ENCODE results near the gene GBP2.
"Not testable (repeated sequence)": the region's sequence is repeated elsewhere in the genome, so short reads cannot be mapped to it uniquely, and the experiment has no call there.

The GBP2 gene, protein sequence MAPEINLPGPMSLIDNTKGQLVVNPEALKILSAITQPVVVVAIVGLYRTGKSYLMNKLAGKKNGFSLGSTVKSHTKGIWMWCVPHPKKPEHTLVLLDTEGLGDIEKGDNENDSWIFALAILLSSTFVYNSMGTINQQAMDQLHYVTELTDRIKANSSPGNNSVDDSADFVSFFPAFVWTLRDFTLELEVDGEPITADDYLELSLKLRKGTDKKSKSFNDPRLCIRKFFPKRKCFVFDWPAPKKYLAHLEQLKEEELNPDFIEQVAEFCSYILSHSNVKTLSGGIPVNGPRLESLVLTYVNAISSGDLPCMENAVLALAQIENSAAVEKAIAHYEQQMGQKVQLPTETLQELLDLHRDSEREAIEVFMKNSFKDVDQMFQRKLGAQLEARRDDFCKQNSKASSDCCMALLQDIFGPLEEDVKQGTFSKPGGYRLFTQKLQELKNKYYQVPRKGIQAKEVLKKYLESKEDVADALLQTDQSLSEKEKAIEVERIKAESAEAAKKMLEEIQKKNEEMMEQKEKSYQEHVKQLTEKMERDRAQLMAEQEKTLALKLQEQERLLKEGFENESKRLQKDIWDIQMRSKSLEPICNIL

DNA sequence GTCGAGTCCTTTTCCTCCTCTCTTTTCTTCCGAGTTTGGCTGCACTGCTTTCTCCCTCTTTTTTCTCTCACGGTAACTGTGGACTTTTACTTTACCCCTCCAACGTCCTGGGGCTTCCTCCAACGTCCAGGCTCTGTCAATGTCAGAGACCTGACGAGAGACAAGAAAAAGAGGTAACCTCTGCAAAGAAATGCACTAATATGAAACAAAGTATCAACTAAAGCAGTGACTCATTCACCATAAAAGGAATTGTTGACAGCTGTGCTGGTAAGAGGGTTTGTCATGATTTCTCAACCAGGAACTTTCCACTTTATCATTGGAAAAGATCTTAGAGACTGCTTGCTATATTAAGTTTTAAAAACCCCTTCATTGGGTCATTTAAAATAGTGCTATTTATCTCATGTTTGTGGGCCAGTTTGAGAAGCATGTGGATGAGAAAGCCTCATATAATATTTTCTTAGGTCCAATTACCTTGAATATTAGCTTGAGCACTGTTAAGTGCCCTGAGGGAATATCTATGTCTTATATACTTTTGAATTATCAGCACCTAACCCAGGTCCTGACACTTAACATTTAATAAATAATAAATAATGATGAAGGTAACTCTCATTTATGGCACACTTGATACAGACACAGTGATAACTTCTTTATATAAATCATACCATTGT lies at the start of gene GBP2:
Gene GBP2, minus strand, starts transcription at position 202 of the 668 bp plus-strand sequence. CDS start 4,148 bp downstream, outside the sequence.
- peak; percentile 52 for DNase-seq (ENCODE audit: low spot score)

DNA sequence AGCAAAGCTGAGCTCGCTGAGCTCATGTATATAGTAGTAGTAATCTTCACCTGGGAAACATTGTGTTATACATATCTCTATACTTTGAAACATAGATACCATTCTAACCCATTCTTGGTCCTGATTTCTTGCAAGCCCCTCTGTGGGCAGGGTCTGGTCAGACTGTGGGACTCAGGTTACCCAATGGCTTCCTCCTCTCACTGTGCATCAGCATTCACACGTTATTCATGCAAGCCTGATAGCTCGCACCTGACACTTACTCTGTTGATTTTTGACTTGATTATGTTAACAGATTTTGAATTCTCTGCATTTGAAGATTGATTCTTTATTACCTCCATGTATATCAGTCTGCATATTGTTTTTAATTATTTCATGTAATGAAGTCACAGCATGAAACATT lies 48.6 kb upstream of the GBP2 start:
- no peak for DNase-seq (ENCODE audit: low spot score)

DNA sequence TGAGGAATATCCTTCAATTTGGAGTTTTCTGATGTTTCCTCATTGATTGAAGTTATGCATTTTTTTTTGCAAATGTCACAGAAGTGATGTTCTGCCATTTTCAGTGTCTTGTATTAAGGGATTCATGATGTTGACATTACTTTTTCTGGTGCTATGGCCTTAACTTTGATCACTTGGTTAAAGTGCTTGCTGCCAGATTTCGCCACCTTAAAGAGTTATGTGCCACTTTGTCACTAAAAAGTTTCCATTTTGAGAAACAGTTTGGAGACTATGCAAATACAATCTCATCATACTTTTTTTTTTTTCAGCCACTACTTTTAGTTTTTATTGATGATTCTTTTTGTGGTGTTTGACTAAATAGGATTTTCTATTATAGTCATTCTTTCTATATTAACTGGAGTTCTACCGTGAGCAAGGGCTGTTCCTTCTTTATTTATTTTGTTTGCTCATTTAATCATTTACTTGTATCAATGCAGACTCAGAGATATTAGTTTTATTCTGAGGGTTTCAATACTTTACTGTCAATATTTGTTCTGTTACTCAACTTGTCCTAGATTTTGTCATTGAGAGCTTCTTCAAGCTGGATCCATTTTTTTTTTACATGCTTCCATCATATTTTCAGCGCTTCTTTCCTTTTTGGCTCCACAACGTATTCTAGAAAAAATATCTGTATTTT lies 46.7 kb upstream of the GBP2 start:
- DNase-seq (ENCODE audit: low spot score) = no peak

DNA sequence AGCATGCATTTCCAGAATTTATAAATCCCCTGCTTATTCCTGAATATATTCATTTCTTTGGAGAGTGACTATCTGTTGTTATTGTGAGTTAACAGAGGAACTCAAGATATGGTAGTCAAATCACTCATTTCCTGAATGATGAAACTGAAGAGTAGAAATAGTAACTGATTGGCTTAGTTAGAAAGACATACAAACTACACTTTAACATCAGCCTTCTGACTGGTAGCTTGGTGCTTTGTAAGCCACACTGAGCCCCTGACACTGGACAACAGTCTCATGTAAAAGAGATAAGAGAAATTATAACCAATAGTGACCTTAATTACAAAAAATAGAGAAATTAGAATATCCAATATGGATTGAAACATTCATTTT lies 45.1 kb upstream of the GBP2 start:
- DNase-seq (ENCODE audit: low spot score) = no peak

DNA sequence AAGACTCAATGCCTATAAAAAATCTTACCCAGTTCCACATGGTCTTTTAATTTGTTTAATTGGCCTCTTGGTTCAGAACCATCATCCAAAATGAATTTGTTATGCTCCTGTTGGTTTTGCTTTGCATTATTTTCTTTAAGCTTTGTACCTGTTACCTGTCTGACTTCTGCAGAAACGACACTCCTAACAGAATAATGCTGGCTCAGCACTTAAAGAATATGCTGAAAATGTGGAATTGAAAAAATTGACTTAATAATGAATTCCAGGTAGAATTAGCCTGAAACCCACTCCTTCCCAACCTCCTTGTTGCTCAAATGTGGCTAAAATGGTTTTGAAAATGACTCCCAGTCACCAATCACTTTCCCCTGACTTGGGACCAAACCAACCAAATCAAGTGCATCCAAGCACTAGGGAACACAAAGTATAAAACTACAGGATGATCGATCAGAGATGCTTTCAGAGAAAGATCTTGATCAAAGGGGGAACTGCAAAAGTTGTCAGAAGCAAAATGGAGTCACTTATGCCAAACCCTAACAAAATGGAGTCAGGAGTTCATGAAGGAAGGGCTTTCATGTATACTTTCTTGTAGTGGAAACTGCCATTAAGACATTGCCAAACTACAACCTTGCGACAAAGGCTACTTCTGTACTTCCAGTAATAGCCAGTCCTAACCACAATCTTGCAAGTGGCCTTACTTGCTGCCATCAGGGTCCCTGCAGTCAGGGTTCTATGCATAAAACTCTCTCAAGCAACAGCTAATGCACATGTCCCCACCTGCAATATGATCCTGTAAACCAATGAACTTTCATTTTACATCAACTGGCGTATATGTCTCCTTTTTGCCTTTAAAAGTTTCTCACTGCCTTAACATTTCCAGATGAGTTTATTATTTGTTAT lies 44.5 kb upstream of the GBP2 start:
- DNase-seq (ENCODE audit: low spot score) = no peak

DNA sequence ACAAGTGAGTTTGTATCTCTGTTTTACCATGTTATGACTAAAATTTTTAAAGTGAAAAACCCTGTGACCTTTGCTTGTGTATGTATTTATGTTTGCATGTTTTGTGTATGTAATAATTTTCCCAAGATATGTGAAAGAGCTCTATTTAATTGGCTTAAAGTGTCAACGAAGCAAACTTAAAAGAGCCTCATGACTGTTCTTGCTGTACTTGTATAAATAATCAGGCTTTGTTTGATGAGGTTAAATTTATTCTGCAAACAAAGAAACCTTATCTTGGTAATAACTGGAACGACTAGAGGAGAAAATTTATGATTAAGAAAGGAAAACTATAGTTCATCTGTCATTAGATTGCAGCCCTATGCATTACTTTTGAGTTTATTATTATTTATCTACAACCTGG lies 43.3 kb upstream of the GBP2 start:
- peak; percentile 41 for DNase-seq (ENCODE audit: low spot score)

DNA sequence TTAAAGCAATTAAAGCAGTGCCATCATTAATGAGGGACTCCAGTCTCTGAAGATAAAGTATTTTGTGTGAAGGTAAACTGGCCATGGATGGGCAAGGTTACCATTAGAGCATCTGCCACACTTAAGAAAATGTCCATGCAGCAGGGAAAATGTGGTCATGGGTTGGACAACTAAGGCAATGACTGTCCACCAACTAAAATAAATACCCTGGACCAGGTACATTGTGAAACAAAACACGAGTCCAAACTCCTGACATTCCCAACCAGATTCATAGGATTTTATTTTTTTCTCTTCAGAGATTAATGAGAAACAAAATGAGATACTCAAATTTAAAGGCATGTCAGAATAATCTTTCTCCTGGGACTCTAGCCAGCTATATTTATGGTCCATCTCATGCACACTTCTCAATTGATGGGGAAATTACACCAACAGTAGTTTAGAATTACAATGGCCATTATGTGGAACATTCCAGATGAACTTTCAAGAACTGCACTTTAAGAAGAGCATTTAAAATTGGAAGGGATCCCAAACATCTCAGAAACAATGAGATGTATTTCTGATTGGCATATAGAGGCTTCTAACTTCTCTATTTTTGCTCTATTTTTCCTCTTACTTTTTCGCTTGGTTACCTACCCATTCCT lies 41.8 kb upstream of the GBP2 start:
- no peak for DNase-seq (ENCODE audit: low spot score)

DNA sequence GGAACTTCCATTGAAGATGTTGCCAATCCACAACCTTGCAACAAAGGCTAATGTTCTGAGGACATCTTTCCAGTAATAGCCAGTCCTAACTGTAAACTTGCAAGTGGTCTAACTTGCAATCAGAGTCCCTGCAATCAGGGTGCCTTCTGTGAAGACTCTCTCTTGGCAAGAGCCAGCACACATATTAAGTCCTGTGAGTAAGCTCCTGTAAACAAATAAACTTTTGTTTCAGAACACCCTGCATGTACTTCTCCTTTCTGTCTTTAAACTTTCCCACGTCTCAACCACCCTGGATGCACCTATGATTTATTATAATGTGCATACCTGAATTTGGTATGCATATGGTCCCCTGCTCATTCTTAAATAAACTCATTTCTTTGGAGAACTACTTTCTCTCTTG lies 40.8 kb upstream of the GBP2 start:
- DNase-seq (ENCODE audit: low spot score) = peak; percentile 9

DNA sequence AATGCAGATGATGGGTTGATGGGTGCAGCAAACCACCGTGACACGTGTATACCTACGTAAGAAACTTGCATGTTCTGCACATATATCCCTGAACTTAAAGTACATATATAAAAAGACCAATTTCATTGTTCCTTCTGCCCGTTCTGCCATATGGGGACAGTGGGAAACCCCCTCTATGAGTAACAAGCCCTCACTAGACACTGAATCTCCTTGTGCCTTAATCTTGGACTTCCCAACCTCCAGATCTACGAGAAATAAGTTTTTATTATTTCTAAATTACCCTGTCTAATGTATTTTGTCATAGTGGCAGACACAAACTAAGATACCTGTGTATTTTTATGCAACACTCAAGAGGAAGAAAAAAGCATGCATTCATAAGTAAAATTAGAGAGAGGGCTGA lies 39.9 kb upstream of the GBP2 start:
- no peak for DNase-seq (ENCODE audit: low spot score)

DNA sequence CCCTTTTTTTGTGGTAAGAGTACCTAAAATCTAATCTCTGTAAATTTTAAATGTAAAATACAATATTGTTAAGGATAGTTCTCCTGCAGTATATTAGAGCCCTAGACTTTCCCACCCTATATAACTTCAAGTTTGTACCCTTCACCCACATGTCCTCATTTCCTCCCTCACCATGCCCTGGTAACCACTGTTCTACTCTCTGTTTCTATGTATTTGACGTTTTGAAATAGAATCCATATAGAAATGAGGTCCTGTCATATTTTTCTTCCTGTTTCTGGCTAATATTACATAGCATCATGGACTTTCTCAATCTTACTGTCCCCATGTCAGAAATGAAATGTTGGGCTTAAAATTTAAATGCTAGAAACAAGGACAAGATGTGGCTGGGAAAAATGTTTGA lies 25.1 kb upstream of the GBP2 start:
- no peak for DNase-seq (ENCODE audit: low spot score)

DNA sequence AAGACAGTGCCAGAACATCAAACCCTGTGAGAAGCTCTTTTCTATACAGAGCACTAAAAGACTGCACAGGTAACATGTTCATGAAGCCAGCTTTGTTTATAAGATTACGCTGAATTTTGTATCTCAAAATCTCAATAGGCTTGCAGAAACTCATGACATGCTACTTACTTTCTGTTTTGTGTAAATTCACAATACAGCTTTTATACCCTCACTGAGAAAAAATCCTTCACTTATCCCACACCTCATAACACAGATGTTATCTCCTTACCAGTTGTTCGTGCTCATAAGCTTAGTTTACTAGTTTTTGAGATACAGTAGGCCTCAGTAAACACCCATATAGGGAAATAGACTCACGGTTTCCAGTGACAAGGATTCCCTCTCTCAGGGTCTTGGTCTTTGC lies 24.1 kb upstream of the GBP2 start:
- no peak for DNase-seq (ENCODE audit: low spot score)

DNA sequence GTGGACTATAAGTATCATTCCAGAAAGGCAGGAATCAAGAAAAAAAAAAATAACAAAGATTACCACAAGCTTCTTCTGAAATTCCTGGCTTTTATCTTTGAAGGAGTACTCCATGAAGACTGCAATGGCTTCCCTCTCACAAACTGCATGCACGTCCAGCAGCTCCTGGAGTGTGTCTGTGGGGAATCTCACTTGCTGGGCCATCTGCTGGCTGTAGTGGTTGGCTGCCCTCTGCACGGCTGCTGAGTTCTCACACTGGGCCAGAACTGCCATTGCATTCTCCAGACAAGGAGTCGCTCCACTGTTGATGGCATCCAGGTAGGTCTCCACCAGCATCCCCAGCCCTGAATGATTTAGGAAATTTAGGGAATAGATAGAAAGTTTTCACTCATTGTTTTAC lies 23.3 kb upstream of the GBP2 start:
- DNase-seq (ENCODE audit: low spot score) = no peak

DNA sequence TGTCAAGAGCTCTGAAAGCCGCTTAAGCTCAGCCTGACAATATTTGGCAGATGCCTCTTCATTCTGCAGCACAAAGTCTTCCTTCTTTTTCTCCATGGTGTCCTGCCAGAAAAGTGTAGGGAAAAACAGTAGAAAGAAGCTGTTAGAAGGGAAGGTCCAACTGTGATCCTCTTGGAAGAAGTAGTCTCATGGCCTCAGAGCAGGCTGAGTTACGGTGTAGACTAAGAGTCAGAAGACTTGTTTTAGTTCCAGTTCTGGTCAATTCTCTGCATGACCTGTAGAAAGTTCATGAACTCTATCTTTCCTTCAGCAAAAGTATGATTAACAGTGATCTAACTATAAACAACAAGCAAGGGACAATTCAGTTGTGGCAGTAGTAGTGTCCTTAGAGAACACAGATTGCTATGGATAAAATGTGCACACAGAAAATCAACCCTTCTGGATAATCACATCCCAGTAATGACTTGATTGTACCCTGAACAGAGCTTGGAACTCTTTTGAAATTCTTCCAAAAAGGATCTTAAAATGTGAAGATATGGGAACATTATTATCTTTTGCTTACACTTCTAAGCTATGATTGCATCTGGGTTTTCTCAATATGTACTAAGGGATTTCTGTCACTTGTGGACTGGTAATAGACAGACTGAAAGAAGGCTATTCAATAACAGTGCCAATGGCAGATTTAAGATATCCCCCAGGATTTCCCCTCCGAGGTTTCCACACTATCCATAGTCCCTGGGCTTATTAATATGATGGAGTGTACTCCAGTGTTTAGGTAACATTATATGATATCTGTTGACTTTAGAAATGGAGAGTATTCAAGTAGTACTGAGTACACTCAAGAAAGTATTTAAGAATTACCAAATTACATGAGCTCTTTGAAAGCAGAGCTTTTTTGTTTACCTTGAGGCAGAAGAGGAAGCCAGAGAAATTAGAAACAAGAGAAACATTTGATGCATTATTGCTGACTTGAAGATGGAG lies 22.1 kb upstream of the GBP2 start:
- no peak for DNase-seq (ENCODE audit: low spot score)

DNA sequence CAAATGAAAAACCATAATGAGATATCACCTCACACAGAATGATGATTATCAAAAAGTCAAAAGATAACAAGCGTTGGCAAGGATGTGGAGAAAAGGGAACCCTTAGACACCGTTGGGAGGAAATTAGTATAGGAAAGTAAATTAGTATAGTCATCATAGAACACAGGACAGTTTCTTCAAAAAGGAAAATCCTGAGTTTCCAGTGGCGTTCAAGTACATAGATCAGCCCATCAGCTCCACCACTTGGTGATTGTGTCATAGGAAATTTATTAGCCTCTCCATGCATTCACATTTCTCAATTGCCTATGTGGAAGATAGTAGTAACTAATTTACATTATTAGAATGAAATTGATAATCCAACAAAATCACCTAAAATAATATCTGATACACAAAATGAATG lies 20.8 kb upstream of the GBP2 start:
- no peak for DNase-seq (ENCODE audit: low spot score)

DNA sequence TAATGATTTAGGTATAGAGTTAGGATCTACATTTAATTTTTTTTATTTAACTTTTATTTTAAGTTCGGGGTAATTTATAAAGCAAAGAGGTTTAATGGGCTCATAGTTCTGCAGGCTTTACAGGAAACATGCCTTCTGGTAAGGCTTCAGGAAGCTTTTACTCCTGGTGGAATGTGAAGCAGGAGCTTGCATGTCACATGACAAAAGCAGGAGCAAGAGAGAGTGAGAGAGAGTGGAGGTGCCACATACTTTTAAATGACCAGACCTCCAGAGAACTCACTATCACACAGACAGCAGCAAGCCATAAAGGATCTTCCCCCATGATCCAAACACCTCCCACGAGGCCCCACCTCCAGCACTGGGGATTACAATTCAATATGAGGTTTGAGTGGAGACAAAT lies 17.6 kb upstream of the GBP2 start:
- DNase-seq (ENCODE audit: low spot score) = no peak

DNA sequence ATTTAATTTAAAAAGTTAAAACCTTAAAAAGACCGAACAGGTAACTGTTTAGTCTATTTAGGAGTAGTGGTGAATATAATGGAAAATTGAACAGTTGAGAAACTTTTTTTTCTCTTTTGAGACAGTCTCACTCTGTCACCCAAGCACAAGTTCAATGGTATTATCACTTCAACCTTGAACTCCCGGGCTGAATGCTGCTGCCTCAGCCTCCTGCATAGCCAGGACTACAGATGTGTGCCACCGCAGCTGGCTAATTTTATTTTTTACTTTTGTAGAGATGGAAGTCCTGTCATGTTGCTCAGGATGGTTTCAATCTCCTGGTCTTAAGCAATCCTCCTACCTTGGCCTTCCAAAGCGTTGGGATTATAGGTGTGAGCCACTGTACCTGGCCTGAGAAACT lies 16.2 kb upstream of the GBP2 start:
- no peak for DNase-seq (ENCODE audit: low spot score)

DNA sequence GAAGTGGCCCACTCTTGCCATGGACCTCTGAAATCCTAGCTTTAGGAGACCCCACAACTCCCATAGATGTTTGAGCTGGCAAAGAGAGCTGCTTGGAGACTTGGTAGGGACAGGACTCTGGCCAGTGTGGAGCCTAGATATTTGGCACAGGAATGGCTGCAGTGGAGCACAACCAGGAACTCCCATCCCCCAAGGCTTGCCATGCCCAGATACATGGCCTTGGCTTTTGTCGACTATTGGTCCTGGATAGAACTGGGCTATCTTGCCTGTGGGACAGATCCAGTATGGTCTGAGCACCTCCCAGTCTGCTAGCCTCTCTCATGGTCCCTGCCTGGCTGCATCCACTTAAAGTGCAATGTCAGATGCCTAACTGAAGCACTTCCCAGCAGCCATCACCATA lies 7.8 kb upstream of the GBP2 start:
- no peak for DNase-seq (ENCODE audit: low spot score)

DNA sequence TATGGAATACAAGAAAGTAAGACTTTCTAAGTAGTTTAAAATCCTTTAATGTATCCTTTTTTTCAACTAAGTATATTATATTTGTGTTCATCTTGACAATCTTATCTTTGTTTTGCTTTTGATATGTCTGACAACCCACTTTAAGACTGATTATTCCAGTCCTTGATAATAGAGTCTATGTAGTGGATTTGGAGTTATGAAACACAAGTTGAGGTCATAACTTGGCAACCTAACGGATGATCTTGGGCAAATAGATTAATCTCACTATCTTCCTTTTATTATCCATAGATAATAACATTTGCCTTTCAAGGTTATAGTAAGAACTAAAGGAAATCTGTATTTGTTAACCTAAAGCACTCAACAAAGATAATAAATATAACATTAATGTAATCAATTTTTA lies 4.8 kb upstream of the GBP2 start:
- DNase-seq (ENCODE audit: low spot score) = no peak

DNA sequence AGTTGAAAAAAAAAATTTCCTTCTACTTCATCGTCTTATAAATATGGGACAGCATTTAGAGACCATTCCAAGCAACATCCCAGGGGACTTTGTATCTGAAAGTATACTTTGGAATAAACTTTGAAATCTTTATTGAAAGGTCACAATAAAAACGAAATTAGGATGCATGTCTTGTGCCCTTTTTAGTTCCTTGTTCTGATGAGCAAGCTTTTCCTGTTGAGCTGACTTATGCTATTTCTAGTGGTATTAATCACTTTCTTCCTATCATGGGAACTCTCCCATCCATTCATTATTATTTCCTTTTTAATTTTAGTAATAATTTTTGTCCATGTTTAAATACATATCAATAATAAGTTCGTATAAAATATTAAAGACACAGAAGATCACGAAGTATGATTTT lies 4.0 kb upstream of the GBP2 start:
- DNase-seq (ENCODE audit: low spot score) = no peak

DNA sequence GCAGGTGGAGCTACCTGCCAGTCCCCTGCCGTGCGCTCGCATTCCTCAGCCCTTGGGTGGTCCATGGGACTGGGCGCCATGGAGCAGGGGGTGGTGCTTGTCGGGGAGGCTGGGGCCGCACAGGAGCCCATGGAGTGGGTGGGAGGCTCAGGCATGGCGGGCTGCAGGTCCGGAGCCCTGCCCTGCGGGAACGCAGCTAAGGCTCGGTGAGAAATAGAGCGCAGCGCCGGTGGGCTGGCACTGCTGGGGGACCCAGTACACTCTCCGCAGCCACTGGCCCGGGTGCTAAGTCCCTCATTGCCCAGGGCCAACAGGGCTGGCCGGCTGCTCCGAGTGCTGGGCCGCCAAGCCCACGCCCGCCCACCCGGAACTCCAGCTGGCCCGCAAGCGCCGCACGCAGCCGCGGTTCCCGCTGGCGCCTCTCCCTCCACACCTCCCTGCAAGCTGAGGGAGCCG lies 2.1 kb upstream of the GBP2 start:
- DNase-seq (ENCODE audit: low spot score) = not testable (repeated sequence)

Data from COLO829 (cell line).